Left lung (tissue), 10 donors: ENCODE data around the gene IWS1. TPM values are rescaled to one million over a fixed set of nuclear protein-coding genes. Genes with fewer than 3 reads are reported as not detected.
"Not testable (repeated sequence)": the region's sequence is repeated elsewhere in the genome, so short reads cannot be mapped to it uniquely, and the experiment has no call there.

Source experiments
- ATAC-seq: fragments of 200-7000 bp; cut with Tn5 transposase; one replicate; pipeline ENCODE4 v1.9.1; 2020; ENCODE audit warnings: moderate library complexity
- DNase-seq, 4 donors: peaks; one replicate each; pipeline ENCODE4 v3.0.0-alpha.2; 2013 to 2020
- H3K27ac ChIP-seq, 2 donors: fragments of 200-600 bp; sonication (generic) in 1 of 2; one replicate each; pipeline versions ENCODE4 v1.5.0 to v1.8.0; 2020 to 2021
- H3K27me3 ChIP-seq, 2 donors: fragments of 200-600 bp; sonication (generic) in 1 of 2; one replicate each; pipeline versions ENCODE4 v1.5.0 to v1.8.0; 2020 to 2021
- H3K36me3 ChIP-seq, 2 donors: fragments of 200-600 bp; sonication (generic) in 1 of 2; one replicate each; pipeline versions ENCODE4 v1.5.0 to v1.8.0; 2020 to 2021
- H3K4me1 ChIP-seq, 2 donors: fragments of 200-600 bp; one replicate each; pipeline ENCODE4 v1.8.0; 2021
- H3K4me3 ChIP-seq, 2 donors: fragments of 200-600 bp; sonication (generic) in 1 of 2; one replicate each; pipeline versions ENCODE4 v1.5.0 to v1.8.0; 2020 to 2021; ENCODE audit warnings: mild to moderate bottlenecking in 1 of 2
- H3K9me3 ChIP-seq, 2 donors: fragments of 200-600 bp; sonication (generic) in 1 of 2; one replicate each; pipeline versions ENCODE4 v1.5.0 to v1.8.0; 2020 to 2021
- intact Hi-C, 2 donors: fragments of 100-400 bp; cut with DNase I; formaldehyde crosslinking; loops; one replicate each; pipeline versions ENCODE4 v1.11.2 to v1.14.2; 2022
- polyA plus RNA-seq, 6 donors: library from polyadenylated mRNA; unstranded; fragments of 120-200 nt; gene quantifications; one replicate each; pipeline ENCODE4 v1.2.1, GENCODE V29; 2013; ENCODE audit not compliant: insufficient read length in 6 of 6
- total RNA-seq, 2 donors: library from RNA; stranded (reverse); fragmentation: NEBNext Ultra II Directional; extraction: Animal tissue kit (Norgen Biotek cat#: 25700); gene quantifications; one replicate each; pipeline ENCODE4 v1.2.1, GENCODE V29; 2021
- TF ChIP-seq, protein P1 (sequence below), 2 donors: fragments of 200-600 bp; sonication (generic) in 1 of 2; IDR thresholded peaks; one replicate each; pipeline versions ENCODE4 v1.5.0 to v1.8.0; 2021; ENCODE audit warnings: antibody characterized with exemption in 2 of 2
- donor health status: DM: no; HTN: yes; CAD: no.
- donor health status: DM: no; HTN: no; CAD: no.

IWS1 gene
- total and polyA plus RNA-seq, 8 donors = 37.2 to 72.9 (median 67.5) TPM

DNA sequence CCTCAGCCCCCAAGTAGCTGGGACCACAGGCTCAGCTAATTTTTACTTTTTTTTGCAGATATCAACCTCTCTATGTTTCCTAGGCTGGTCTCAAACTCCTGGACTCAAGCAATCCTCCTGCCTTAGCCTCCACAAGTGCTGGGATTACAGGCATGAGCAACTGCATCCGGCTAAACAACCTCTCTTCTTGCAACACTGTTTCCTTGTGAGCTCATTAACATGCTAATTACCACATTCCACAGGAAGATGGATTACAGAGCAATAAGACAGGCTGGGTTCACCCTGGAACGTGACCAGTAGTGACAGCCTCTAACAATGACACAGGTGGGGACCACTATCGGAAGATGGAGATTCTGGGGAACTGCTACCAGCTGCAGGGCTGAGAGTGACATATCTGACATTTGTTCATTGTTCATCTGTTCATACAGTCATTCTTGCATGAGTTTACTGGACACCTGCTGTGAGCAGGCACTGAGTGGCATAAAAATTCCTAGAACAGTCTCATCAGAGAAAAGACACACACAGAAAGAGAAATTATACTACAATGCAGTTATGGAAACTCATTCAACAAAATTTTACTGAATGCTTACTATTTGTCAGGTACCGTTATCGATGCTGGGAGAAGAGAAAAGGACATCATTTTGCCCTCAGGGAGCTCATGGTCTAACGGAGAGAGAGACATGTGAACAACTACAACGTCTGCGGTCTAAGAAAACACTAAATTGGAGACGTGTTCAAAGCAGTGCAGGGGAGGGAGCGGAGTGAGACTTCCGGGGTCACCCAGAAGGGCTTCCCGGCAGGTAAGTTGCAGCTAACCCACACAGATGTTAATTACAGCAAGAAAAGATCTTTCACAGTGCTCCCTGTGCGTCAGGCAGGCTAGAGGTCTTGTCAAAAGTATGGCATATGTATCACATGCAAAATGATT is 70.5 kb downstream of the IWS1 start:
- Histone ChIP-seq H3K4me1 (no peaks in the 10 kb centered on the region), H3K9me3 (no peaks in the 10 kb centered on the region), H3K36me3 (peaks cover 0 to 4% of the 10 kb centered on the region in 2 donors), H3K27me3 (no peaks in the 10 kb centered on the region), H3K4me3 (no peak overlapping the region), H3K27ac (no peak overlapping the region)
- intact Hi-C loops = no loop called here
- no peak for DNase-seq
- TF ChIP-seq, protein P1, sequence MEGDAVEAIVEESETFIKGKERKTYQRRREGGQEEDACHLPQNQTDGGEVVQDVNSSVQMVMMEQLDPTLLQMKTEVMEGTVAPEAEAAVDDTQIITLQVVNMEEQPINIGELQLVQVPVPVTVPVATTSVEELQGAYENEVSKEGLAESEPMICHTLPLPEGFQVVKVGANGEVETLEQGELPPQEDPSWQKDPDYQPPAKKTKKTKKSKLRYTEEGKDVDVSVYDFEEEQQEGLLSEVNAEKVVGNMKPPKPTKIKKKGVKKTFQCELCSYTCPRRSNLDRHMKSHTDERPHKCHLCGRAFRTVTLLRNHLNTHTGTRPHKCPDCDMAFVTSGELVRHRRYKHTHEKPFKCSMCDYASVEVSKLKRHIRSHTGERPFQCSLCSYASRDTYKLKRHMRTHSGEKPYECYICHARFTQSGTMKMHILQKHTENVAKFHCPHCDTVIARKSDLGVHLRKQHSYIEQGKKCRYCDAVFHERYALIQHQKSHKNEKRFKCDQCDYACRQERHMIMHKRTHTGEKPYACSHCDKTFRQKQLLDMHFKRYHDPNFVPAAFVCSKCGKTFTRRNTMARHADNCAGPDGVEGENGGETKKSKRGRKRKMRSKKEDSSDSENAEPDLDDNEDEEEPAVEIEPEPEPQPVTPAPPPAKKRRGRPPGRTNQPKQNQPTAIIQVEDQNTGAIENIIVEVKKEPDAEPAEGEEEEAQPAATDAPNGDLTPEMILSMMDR (IDR thresholded peaks at IDR 0.05) = no peak
- ATAC-seq = no peak

DNA sequence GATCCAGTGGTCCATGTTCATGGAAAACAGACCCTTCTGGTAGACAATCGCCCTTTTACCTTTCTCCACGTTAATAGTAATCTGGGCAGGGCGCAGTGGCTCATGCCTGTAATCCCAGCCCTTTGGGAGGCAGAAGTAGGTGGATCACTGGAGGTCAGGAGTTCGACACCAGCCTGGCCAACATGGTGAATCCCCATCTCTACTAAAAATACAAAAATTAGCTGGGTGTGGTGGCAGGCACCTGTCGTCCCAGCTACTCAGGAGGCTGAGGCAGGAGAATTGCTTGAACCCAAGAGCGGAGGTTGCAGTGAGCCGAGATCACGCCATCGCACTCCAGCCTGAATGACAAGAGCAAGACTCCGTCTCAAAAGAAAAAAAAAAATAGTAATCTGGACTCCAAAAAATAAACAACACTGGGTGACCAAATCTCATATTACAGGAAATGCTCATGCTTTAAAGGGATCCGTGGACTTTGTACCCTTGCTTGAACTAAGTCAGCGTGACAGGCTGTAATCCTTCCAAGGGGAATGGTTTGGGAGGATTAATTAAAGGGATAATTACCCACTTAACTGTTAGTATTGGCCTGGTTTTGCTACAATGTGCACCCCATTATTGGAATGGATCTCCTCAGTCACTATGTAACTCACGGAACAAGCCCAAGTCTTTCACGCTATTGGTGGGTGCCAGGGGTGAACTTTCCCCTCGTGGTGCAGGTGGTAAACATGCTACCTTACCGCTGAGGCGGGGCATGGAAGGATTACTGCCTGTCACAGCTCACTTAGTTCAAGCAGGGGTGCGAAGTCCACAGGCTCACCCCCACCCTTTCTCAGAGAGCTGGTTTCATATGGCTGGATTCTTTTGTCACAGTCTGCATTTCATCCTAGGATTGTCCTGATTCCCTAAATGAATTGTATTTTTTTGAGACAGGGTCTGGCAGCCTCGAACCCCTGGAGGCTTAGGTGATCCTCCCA is 71.4 kb downstream of the IWS1 start:
- Histone ChIP-seq H3K4me1 (no peaks in the 10 kb centered on the region), H3K27me3 (no peaks in the 10 kb centered on the region), H3K9me3 (no peaks in the 10 kb centered on the region), H3K36me3 (peaks cover 0 to 4% of the 10 kb centered on the region in 2 donors), H3K27ac (no peak overlapping the region), H3K4me3 (no peak overlapping the region)
- ATAC-seq (no peak), DNase-seq (no peak)
- TF ChIP-seq, protein P1 (IDR thresholded peaks at IDR 0.05) = no peak
- intact Hi-C loops = no loop called here

DNA sequence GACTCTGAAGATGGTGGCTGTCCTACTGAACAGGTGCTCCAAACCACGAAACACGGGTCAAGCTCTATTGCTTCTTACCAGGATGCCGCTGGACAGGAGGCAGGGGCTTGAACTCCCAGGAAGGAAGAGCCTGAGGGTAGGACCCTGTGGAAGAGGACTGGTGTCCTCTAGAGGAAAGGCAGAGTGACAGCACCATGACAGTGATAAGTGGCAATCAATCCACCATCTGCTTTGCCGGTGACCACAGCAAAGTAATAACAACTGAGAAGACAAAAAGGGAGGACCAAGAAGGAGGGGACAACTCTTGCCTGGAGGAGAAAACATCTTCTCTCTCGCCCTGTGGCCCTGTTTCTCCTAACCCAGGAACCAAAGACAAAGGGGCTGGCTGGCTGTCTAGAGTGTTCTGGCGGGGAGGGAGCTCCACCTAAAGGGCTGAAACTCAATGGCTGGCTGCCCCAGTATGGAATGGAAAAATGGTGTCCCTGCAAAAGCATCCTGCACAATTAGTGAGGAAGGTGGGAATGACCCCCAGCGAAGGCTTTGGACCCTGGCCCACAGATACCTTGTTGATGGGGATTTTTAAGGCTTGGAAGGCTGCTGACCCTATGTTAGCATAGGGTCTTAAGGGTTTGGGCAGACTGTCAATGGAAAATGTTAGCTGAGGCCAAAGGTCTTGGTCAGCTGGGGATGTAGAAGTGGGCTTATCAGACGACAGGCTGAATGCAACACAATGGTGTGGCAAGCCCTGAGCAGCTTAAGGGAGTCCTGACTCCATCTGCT is 72.7 kb downstream of the IWS1 start:
- no peak overlapping the region for H3K27ac ChIP-seq
- TF ChIP-seq, protein P1 (IDR thresholded peaks at IDR 0.05) = no peak
- intact Hi-C loops = no loop called here
- H3K36me3 ChIP-seq = peaks cover 0 to 4% of the 10 kb centered on the region in 2 donors
- no peaks in the 10 kb centered on the region for H3K9me3 ChIP-seq
- peak in 1 of 4 donors; percentile 2 for DNase-seq
- H3K27me3 ChIP-seq = no peaks in the 10 kb centered on the region
- no peaks in the 10 kb centered on the region for H3K4me1 ChIP-seq
- no peak overlapping the region for H3K4me3 ChIP-seq
- ATAC-seq = no peak

DNA sequence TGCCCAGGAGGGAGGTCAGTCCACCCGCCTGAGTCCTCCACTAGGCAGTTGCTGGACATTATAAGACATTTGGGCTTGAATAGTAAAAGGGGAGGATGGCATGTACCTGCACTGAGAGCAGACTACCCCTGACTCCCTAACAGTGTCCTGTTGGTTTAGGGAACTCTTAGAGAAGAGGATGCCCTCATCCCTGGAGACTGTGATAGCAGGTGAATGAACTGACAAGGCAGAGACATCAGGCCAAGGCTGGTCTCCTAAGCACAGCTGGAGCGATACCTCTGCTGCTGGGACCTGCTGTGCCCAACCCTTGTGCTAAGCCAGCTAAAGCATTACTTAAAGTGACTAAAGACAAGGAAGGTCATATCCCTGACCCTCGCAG is 73.3 kb downstream of the IWS1 start:
- Histone ChIP-seq H3K36me3 (peaks cover 0 to 4% of the 10 kb centered on the region in 2 donors), H3K4me1 (no peaks in the 10 kb centered on the region), H3K27me3 (no peaks in the 10 kb centered on the region), H3K9me3 (no peaks in the 10 kb centered on the region), H3K4me3 (no peak overlapping the region), H3K27ac (no peak overlapping the region)
- DNase-seq = no peak
- intact Hi-C loops = no loop called here
- ATAC-seq = no peak
- TF ChIP-seq, protein P1 (IDR thresholded peaks at IDR 0.05) = no peak

DNA sequence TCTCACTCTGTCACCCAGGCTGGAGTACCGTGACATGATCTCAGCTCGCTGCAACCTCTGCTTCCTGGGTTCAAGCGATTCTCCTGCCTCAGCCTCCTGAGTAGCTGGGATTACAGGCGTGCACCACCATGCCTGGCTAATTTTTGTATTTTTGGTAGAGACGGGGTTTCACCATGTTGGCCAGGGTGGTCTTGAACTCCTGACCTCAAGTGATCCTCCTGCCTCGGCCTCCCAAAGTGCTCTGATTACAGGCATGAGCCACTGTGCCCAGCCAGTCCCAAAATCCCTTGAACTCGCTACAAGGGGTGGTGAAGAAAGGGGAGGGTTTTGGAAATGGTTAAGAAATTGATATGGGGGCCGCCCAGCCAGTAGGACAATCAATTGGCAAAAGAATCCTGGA is 73.9 kb downstream of the IWS1 start:
- H3K27me3 ChIP-seq, H3K27ac ChIP-seq, intact Hi-C loops, H3K36me3 ChIP-seq, ATAC-seq, H3K4me3 ChIP-seq, DNase-seq, H3K9me3 ChIP-seq, H3K4me1 ChIP-seq: not testable (repeated sequence)
